Stimulated activated CD8-positive, alpha-beta memory T cell treated with anti-CD3 and anti-CD28 coated beads, Interleukin-7, amount 100 ng/mL, for 1 hour (primary cell): ENCODE data around the gene FBLN2.

Experiments used
- DNase-seq, 2 donors: peaks; one replicate each; pipeline ENCODE4 v3.0.0-alpha.2; 2020; ENCODE audit warnings: low read depth in 2 of 2

The FBLN2 gene

DNA sequence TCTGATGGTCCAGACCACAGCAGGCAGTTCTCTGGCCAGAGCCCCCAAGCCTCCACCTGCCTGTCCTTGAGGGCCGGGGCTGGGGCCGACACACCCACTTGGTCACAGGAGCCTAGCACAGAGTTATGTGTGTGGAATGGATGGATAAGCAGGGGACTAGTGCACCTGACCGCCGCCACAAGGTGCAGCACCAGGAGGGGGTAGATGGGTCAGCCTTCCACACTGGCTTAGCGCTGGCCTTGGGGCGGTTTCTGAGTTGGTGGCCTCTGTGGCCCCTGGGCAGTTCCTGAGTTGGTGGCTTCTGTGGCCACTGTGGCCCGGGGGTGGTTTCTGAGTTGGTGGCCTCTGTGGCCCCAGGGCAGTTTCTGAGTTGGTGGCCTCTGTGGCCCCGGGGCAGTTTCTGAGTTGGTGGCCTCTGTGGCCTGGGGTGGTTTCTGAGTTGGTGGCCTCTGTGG lies 75.8 kb downstream of the FBLN2 start:
- no peak for DNase-seq

DNA sequence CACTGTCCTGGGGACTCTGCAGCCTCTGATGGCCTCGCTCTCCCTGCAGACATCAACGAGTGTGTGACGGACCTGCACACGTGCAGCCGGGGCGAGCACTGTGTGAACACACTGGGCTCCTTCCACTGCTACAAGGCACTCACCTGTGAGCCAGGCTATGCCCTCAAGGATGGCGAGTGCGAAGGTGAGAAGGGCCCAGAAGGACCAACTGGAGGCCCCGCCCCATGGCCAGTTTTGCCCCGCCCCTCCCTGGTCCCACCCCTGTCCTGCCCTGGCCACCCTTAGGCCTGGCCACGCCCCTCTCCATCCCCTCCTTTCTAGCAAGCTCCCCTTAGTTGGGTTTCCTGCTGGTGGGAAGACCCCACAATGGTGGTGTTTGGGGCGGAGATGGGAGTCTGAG lies 77.5 kb downstream of the FBLN2 start:
- no peak for DNase-seq

- no peak for DNase-seq
Measured at GRCh38 chr3:13626915-13627460, 78.1 kb downstream of the FBLN2 start.

GRCh38 chr3:13627681-13628080 lies 78.8 kb downstream of the FBLN2 start:
- DNase-seq: no peak

- no peak for DNase-seq
Measured at GRCh38 chr3:13628432-13628831, 79.5 kb downstream of the FBLN2 start.

GRCh38 chr3:13628841-13629551 lies 80.1 kb downstream of the FBLN2 start:
- DNase-seq: no peak

GRCh38 chr3:13629644-13630043 lies 80.7 kb downstream of the FBLN2 start:
- DNase-seq: no peak

GRCh38 chr3:13631256-13631655 lies 82.3 kb downstream of the FBLN2 start:
- DNase-seq: no peak

DNA sequence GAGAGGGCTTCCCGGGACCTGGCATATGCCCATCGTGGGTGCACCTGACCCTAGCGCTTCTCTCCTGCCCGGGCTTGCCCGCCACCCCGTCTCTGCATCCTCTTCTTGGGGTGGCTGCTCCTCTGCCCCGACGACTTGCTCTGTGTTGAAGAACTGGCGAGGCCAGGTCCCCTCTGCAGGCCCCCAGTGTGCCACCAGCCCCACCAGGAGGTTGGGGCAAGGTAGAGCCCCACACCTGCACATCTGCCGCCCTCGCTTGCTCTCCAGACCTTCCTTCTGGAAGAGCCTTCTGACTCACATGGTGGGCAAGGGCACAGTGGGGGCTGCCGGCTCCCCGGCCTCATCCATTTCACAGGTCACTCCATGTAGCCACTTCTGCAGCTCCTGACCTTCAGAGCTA lies 84.3 kb downstream of the FBLN2 start:
- DNase-seq: no peak

- DNase-seq: no peak
Measured at GRCh38 chr3:13634151-13634550, 85.2 kb downstream of the FBLN2 start.

DNA sequence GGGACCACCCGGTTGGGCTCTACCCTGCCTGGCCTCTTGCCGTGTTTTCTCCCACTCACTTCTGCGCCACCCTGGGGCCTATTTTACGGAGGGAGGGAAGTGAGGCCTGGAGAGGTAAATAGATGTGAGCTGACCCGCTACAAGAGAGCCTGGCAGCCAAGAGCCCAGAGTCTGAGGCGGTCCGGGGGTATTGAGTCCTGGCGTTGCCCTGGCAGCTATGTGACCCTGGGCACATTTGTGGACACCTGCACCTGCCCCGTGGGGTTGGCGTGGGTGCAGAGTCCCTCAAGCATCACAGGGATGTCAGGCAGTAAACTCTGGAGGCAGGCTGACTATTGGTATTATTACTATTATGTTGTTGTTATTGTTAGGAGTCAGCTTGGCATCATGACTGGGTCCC lies 85.7 kb downstream of the FBLN2 start:
- DNase-seq: no peak

DNA sequence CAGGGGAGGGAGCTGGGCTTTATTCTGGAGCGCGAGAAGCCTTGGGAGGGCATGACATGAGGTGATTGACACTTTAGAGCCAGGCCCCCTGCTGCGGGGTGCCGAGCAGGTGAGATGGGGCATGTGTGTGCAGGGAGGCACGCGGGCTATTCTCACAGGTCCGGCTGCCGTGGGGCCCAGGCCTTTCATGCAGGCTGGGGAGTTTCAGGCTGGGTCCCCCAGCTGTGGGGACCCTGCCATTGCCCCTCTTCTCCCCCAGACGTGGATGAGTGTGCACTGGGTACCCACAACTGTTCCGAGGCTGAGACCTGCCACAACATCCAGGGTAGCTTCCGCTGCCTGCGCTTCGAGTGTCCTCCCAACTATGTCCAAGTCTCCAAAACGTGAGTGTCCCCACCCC lies 87.3 kb downstream of the FBLN2 start:
- no peak for DNase-seq

DNA sequence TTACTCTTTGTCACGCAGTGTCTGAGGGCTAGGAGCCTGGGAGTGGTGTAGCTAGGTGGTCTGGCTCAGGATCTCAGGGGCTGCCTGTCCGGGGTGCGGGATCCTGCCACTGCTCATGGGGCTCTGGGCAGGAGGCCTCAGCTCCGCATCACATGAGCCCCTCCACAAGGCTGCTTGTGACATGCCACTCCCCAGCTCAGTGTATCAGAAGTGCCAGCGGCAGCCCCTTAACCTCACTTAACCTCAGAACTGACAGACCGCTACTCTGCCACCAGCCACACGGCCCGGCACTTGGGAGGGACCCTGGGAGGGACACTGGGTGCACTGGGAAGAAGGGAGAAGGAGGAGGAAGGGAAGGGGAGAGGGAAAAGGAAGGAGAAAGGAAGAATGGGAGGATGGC lies 87.9 kb downstream of the FBLN2 start:
- no peak for DNase-seq

- no peak for DNase-seq
Measured at GRCh38 chr3:13637311-13637891, 88.5 kb downstream of the FBLN2 start.

GRCh38 chr3:13637953-13638352 lies 89.0 kb downstream of the FBLN2 start:
- no peak for DNase-seq

GRCh38 chr3:13638927-13639326 lies 90.0 kb downstream of the FBLN2 start:
- no peak for DNase-seq

- no peak for DNase-seq
Measured at GRCh38 chr3:13642597-13642996, 93.7 kb downstream of the FBLN2 start.

- no peak for DNase-seq
Measured at GRCh38 chr3:13644341-13645117, 95.6 kb downstream of the FBLN2 start.

DNA sequence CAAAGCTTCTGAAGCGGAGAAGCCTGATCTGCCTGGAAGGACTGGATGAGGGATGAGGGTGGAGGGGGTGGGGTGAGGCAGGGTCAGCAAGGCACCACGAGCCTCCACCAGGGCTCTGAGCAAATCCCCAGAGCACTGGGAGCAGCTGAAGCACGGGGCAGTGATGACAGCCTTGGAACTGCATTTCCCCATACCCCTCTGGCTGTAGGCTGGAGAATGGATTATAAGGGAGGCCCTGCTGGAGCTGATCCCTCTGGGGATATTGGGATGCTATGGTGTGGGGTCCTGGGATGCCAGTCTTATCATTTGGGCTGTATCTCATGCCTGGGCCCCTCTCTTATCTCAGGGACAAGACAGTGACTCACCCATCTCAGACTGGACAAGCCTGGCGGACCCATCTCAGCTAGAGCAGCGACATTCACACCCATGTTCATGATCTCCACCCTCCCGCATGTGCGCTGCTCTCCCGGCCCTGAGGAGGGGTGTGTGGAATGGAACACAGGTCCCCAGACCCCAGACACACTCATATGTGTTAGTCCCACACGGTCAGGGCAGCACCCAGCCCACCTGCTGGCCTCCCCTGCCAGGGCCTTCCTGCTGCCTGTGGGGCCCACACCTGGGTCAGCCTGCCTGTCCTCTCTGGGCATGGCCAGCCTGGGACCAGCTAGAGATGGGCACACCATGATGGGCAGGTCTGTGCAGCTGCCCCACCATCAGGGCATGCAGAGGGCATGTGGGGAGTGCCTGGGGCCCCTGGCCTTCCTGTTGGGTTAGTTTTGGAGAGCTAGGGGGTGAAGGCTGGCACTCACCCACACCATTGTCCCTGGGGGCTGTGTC lies 97.1 kb downstream of the FBLN2 start:
- no peak for DNase-seq

DNA sequence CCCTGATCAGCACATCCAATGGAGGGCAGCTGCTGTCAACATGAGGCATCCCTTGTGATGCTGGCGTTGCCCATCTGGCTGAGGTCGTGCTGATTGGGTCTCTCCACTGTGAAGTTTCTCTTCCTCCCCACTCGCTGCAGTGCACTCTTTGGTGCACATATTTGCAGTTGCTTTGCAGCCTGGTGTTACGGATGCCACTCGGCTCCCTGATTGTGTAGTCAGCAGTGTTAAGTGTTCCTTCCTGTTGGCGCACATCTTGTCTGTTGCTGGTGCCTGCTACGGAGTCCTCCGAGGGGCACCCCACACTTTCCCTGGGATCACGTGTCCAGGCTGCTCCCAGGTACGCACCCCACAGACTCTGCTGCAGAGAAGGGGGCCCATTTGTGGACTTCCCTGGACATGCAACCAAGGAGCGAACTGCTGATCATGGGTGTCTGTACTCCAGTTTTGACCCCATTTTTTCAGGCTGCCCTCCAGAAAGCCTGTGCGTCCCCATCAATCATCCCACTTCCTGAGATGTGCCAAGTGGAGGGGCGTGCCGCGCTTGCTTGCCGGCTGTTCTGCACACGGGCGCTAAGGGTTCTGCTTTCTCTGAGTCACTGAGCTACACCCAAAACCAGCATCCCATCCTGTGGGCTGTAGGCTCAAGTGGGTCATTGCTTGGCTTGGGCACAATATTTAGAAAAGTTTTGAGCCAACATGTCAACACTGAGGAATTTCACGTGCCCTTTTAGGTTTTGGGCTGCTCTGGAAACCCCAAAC lies 98.6 kb downstream of the FBLN2 start:
- DNase-seq: no peak
